NCI-H2196 treated with DMSO at 0.1 percent for 48 hours (cell line): Measurements from ENCODE around the gene SPATA12.

Experiments
- DNase-seq: peaks from one replicate; lab custom pipeline; 2025; ENCODE audit not compliant: unreplicated experiment; lab: John Stamatoyannopoulos, UW

Gene SPATA12

GRCh38 chr3:57048728-57049127 is 11.7 kb upstream of the SPATA12 start:
- no peak for DNase-seq

- no peak for DNase-seq
Measured at GRCh38 chr3:57052662-57053061, 7.8 kb upstream of the SPATA12 start.

GRCh38 chr3:57053122-57053521 is 7.3 kb upstream of the SPATA12 start:
- no peak for DNase-seq

- DNase-seq = no peak
Measured at GRCh38 chr3:57057351-57057750, 3.1 kb upstream of the SPATA12 start.

DNA sequence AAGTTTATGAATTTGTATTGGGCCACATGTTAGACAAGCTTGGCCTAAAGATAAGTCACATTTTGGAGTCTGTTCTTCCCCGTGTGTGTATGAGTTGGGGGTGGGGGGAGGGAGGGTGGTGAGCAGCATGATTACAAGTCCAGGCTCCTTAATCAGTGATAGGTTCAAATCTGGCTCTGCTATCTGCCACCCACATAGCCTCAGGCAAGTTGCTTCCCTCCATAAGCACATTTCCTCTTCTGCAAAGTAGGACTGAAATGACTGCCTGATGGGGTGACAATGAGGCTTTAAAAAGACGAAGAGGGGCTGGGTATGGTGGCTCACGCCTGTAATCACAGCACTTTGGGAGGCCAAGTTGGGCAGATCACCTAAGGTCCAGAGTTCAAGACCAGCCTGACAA is 1.1 kb upstream of the SPATA12 start:
- DNase-seq = no peak

DNA sequence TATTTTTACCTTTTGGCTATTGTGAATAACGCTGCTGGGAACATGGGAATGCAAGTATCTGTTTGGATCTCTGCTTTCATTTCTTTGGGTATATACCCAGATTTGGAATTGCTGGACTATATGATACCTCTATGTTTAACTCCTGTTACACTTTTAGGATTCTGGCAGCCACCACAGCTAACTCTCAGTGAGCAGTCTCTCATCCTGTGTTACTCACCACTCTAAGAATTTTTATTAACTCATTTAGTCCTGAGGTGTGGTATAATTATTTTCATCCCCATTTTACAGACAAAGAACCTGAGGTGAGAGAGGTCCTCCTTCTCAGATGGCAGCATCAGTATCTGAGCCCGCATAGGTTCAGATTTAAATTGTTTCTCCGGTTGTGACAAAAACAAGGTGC is 1.1 kb downstream of the SPATA12 start:
- no peak for DNase-seq

- DNase-seq = no peak
Measured at GRCh38 chr3:57062101-57062631, 1.7 kb downstream of the SPATA12 start.

- DNase-seq = no peak
Measured at GRCh38 chr3:57063032-57063431, 2.6 kb downstream of the SPATA12 start.

DNA sequence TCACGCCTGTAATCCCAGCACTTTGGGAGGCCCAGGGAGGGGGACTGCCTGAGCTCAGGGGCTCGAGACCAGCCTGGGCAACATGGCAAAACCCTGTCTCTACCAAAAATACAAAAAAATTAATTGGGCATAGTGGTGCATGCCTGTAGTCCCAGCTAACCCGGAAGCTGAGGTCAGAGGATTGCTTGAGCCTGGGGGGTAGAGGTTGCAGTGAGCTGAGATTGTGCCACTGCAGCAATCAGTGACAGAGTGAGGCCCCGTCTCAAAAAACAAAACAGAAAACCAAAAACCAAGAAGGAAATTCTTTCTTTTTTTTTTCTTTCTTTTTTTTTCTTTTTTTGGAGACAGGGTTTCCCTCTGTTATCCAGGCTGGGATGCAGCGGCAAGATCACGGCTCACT is 3.5 kb downstream of the SPATA12 start:
- DNase-seq = no peak

DNA sequence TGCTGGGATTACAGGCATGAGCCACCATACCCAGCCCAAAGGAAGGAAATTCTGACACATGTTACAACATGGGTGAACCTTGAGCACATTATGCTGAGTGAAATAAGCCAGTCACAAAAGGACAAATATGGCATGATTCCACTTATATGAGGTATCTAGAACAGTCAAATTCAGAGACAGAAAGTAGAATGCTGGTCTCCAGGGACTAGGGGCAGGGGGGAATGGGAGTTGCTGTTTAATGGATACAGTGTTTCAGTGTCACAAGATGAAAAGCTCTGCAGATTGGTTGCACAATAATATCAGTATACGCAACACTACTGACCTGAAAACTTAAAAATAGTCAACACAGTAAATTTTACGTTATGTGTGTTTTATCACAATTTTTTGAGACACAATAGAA is 4.1 kb downstream of the SPATA12 start:
- DNase-seq = no peak

GRCh38 chr3:57065588-57065987 is 5.1 kb downstream of the SPATA12 start:
- DNase-seq = no peak

DNA sequence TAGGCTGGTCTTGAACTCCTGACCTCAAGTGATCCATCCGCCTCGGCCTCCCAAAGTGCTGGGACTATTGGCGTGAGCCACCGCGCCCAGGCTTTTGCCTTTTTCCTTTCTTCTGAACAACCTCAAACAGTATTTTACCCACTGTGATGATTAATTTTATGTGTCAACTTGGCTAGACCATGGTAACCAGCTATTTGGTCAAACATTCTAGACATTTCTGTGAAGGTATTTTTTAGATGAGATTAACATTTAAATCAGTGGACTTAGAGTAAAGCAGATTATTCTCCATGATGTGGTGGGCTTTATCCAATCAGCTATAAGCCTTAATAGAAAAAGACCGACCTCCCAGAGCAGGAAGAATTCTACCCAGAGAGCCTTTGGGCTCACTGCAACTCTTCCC is 6.0 kb downstream of the SPATA12 start:
- DNase-seq = no peak

GRCh38 chr3:57068437-57069089 is 8.1 kb downstream of the SPATA12 start:
- DNase-seq = no peak

GRCh38 chr3:57069503-57069902 is 9.0 kb downstream of the SPATA12 start:
- DNase-seq = no peak

DNA sequence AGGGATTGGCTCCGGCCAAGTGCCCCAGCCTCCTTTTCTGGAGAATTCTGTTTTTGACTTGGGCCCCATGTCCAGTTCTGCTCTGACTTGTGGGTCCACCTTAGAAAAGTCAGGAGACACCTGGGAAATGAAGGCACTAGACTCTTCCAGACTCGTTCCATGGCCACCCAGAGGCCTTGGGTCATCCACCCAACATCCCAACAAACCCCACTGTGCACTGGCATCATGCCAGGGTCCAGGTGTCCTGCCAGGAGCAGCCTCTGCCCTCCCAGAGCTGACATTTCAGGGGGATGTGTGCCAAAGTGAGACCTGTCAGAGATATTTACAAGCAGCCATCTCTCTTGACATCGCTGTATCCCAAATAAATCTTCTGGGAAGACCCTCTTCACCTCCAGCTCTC is 13.2 kb downstream of the SPATA12 start:
- no peak for DNase-seq

GRCh38 chr3:57074135-57074534 is 13.7 kb downstream of the SPATA12 start:
- no peak for DNase-seq

DNA sequence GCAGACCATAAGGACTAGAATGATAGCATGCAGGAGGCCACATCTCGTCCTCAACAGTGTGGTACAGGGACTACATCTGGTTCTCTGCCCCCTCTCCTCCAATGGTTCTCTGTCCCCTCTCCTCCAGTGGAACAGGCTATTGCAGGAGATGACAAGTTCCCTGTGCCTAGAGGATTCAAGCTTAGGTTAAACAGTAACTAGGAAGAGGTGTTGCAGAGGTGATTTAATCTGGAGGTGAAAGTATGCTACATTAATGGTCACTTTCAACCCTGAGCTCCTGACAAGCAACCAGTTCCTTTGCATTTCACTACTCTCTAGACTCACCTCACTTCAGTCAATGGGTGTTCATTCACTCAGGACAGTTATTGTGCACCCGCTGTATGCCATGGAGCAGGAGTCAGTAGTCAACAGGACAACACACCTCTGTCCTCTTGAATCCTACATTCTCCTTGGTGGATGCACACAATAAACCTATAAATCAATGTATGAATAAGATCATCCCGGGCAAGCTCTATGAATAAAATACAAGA is 16.0 kb downstream of the SPATA12 start:
- no peak for DNase-seq

DNA sequence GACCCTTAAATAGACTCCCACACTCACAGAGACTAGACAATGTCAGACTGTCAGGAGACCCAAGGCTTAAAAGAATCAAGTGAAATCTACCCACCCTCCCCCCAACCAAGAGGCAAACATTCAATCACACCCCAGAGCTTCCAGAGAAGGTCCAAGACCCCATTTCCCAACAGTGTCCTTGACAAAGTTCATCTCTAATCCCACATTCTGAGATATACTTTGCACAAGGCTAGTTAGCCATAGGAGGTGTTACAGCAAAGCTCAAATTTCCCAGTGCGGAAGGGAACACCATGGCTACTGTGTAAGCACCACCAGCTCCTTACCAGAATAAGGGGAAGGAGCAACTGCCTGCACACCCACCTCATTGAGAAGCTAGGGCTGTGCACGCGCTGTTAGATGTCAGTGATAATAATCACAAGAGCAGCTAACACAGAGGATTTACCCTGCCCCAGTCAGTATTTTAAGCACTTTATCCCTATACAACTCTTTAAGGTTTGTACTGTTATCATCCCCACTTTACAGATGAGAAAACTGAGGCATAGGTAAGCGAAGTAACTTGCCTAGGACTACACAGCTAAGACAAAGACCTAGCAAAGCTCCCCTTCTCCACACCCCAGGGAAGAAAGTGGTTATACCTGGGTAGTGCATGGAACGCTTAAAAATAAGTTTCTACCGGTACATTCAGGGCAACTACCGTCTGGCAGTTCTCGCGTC is 17.3 kb downstream of the SPATA12 start:
- no peak for DNase-seq

DNA sequence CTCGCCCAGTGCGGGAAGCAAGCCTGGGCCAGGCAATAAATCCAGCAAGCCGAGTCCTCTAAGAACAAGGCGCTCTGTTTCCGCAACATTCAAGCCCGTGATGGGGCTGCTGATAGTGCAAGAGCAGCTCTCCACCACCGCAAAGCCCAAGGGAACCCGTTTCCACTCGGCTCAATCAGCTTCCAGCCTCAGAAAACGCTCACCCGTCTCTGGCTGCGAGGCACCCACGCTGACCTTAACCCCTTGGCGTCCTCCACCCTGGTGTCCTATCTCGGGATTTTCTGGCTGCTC is 17.8 kb downstream of the SPATA12 start:
- DNase-seq = no peak

DNA sequence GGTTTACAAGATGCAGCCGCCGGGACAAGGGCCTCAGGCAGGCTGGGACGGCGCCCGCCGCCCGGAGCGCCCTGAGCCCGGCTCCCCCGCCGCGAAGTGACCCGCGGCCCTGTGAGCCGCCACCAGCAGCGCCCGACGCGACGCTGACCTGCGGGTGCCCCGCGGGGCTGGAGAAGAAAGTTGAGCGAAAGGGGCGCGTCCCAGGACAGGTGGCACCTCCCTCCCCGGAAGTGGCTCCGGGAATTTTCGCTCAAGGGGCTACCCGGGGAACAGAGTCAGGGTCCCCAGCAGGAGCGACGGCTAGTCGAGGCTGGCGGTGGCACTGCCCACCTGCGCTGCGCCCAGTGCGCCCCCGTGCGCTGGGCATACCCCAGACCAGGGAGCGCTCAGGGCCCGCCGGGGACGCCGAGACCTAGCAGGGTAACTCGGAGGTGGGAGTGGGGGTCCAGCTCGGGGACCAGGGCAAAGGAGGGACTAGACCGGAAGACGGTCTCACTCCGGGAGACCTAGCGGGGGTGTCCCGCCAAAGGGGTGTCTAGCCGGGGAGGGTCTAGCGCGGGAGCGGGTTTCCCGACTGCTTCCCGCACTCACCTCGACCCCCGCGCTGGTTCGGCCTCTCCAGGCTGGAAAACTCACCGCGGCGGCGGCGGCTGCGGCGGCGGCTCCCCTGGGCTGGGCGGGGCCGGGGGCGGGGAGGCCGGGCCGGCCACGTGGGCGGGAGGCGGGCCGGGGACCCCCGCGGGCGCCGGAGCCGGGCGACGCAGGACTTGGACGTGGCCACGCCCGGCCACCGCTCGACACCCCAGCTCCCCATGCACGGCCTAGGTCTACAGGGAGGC is 18.4 kb downstream of the SPATA12 start:
- DNase-seq = no peak

GRCh38 chr3:57079474-57079831 is 19.0 kb downstream of the SPATA12 start:
- DNase-seq = no peak

DNA sequence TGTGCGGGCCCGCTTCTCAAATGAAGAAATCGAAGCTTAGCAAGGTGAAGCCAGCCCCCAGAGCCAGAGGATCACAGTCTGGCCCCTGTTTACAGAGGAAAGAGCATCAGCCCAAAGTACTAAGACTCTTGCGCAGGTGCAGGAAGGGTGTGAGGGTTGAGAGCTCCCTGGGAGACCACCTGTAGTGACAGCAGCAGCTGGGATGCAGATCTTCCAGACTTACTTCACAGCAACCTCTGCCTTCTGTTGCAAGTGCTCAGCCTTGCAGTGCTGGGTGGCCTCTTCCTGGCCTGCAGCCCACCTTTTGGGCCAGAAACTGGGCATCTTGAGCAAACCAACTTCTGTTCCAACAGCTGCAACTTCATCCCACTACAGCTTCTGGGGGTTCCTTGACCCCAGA is 19.7 kb downstream of the SPATA12 start:
- no peak for DNase-seq
